GM23248 (cell line): ENCODE results near the gene CHST12. TPM values are rescaled to one million over a fixed set of nuclear protein-coding genes. Genes with fewer than 3 reads are reported as not detected.
"Not testable (repeated sequence)": the region's sequence is repeated elsewhere in the genome, so short reads cannot be mapped to it uniquely, and the experiment has no call there.

ENCODE experiments used
- DNase-seq: peaks from one replicate; pipeline ENCODE4 v3.0.0-alpha.2; 2015
- H2AFZ ChIP-seq: fragments of 200-600 bp; sonication (generic); 2 replicates; pipeline ENCODE4 v1.6.1; 2016; ENCODE audit warnings: antibody characterized with exemption
- H3F3A ChIP-seq: fragments of 200-600 bp; sonication (generic); 2 replicates; pipeline ENCODE4 v1.6.1; 2016; ENCODE audit warnings: mild to moderate bottlenecking, antibody characterized with exemption, mixed run types; ENCODE audit not compliant: insufficient read depth
- H3K27ac ChIP-seq: fragments of 200-600 bp; sonication (generic); 2 replicates; pipeline ENCODE4 v1.5.1; 2016; ENCODE audit warnings: mild to moderate bottlenecking
- H3K27me3 ChIP-seq: fragments of 200-600 bp; sonication (generic); replicated peaks from 2 replicates; pipeline ENCODE4 v1.6.1; 2016; ENCODE audit warnings: mild to moderate bottlenecking; ENCODE audit not compliant: insufficient read depth
- H3K36me3 ChIP-seq: fragments of 200-600 bp; sonication (generic); 2 replicates; pipeline ENCODE4 v1.6.1; 2016; ENCODE audit warnings: low read depth, mild to moderate bottlenecking
- H3K4me1 ChIP-seq: fragments of 200-600 bp; sonication (generic); 2 replicates; pipeline ENCODE4 v1.6.1; 2016; ENCODE audit warnings: mild to moderate bottlenecking; ENCODE audit not compliant: insufficient read depth
- H3K4me2 ChIP-seq: fragments of 200-600 bp; sonication (generic); one replicate; pipeline ENCODE4 v1.6.1; 2016; ENCODE audit warnings: mild to moderate bottlenecking; ENCODE audit not compliant: unreplicated experiment
- H3K4me3 ChIP-seq: fragments of 200-600 bp; sonication (generic); 2 replicates; pipeline ENCODE4 v1.5.1; 2016; ENCODE audit warnings: mild to moderate bottlenecking
- H3K79me2 ChIP-seq: fragments of 200-600 bp; sonication (generic); 2 replicates; pipeline ENCODE4 v1.6.1; 2016; ENCODE audit warnings: mild to moderate bottlenecking; ENCODE audit not compliant: insufficient read depth
- H3K9ac ChIP-seq: fragments of 200-600 bp; sonication (generic); 2 replicates; pipeline ENCODE4 v1.6.1; 2016; ENCODE audit warnings: mild to moderate bottlenecking
- H3K9me2 ChIP-seq: fragments of 200-600 bp; sonication (generic); 2 replicates; pipeline ENCODE4 v1.6.1; 2016; ENCODE audit warnings: mixed run types, mild to moderate bottlenecking, moderate library complexity; ENCODE audit not compliant: insufficient read depth
- H3K9me3 ChIP-seq: fragments of 200-600 bp; sonication (generic); one replicate; pipeline ENCODE4 v1.6.1; 2017; ENCODE audit warnings: low read depth
- H4K20me1 ChIP-seq: fragments of 200-600 bp; sonication (generic); 2 replicates; pipeline ENCODE4 v1.6.0; 2016; ENCODE audit not compliant: insufficient read depth
- EZH2 ChIP-seq: fragments of 200-600 bp; sonication (generic); IDR thresholded peaks from 2 replicates; pipeline ENCODE4 v1.6.1; 2018; ENCODE audit warnings: antibody characterized with exemption, mild to moderate bottlenecking; ENCODE audit not compliant: insufficient read depth, poor library complexity, severe bottlenecking
- EZH2phosphoT487 ChIP-seq: fragments of 200-600 bp; sonication (generic); IDR thresholded peaks from 2 replicates; pipeline ENCODE4 v1.6.1; 2018; ENCODE audit warnings: antibody characterized with exemption, moderate library complexity, mild to moderate bottlenecking, low read depth; ENCODE audit not compliant: insufficient read depth
- WGBS, 2 experiments: methylation state at CpG; one replicate each; pipeline ENCODE4 v1.1.6; 2015 to 2017; ENCODE audit warnings: low lambda C conversion rate in 2 of 2, low coverage in 1 of 2; ENCODE audit errors: missing lambda C conversion rate in 2 of 2; 5-methylcytosine and 5-hydroxymethylcytosine counted together
- in situ Hi-C: fragments of 300-500 bp; cut with MboI; formaldehyde crosslinking; loops from 2 replicates; pipeline ENCODE4 v1.15.0; 2020
- polyA plus RNA-seq: library from polyadenylated mRNA; unstranded; fragments of >200 nt; fragmentation: Nextera tagmentation; extraction: Ambion mirVana; gene quantifications from 2 replicates; pipeline ENCODE4 v1.2.1, GENCODE V29; 2016
- total RNA-seq: library from RNA; depleted of rRNA; stranded (reverse); fragments of >200 nt; shearing (Covaris generic); gene quantifications from 2 replicates; pipeline ENCODE4 v1.2.3, GENCODE V29; 2014

CHST12 gene
- total and polyA plus RNA-seq, 2 experiments from 2014 or later, result 10.6 to 33.7 TPM

DNA sequence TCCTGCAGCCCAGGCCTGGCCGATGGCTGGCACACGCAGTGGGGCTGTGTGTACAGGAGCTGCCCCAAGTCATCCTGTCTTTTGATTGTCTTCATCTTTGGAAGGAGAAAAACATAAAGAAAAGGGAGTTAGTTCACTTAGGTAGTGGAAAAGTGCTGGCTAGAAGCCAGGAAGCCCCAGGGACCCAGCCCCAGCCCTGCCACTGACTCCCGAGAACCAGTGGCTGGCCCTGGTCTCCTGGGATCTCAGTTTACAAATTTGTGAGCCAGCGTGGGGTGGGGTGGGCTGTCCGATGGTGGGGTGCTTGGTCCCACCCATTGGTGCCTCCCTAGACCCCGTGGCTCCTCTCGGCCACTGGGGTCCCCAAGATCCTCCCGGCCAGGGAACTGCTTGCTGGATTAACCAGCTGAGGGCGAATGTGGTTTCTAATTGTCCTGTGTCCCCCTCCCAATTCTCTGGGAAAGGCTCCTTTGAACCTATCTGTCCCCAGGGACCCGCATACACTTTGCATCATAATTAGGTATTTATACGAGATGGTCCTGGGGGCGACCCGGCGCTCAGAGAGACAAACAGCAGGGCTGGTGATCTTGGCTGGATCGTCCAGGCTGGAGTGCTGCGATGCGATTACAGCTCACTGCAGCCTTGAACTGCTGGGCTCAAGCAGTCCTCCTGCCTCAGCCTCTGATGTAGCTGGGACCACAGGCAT is 16.3 kb upstream of the CHST12 start:
- H3K9me3 ChIP-seq, result no peaks in the 10 kb centered on the region
- no peaks in the 10 kb centered on the region for H3K9me2 ChIP-seq
- no peak for TF ChIP-seq EZH2phosphoT487
- no peak for TF ChIP-seq EZH2
- no peaks in the 10 kb centered on the region for H4K20me1 ChIP-seq
- in situ Hi-C loops, result no loop called here
- no peak overlapping the region for H3K9ac ChIP-seq
- no peak overlapping the region for H3K27ac ChIP-seq
- WGBS, 2 experiments, result 83 to 88% methylated on average over 17 of the region's 17 CpGs
- H3K79me2 ChIP-seq, result no peaks in the 10 kb centered on the region
- H3F3A ChIP-seq, result no peaks in the 10 kb centered on the region
- no peak for DNase-seq
- H2AFZ ChIP-seq, result no peak overlapping the region
- H3K27me3 ChIP-seq, result no peaks in the 10 kb centered on the region
- no peak overlapping the region for H3K4me3 ChIP-seq
- no peak overlapping the region for H3K4me2 ChIP-seq
- no peaks in the 10 kb centered on the region for H3K4me1 ChIP-seq
- H3K36me3 ChIP-seq, result no peaks in the 10 kb centered on the region

DNA sequence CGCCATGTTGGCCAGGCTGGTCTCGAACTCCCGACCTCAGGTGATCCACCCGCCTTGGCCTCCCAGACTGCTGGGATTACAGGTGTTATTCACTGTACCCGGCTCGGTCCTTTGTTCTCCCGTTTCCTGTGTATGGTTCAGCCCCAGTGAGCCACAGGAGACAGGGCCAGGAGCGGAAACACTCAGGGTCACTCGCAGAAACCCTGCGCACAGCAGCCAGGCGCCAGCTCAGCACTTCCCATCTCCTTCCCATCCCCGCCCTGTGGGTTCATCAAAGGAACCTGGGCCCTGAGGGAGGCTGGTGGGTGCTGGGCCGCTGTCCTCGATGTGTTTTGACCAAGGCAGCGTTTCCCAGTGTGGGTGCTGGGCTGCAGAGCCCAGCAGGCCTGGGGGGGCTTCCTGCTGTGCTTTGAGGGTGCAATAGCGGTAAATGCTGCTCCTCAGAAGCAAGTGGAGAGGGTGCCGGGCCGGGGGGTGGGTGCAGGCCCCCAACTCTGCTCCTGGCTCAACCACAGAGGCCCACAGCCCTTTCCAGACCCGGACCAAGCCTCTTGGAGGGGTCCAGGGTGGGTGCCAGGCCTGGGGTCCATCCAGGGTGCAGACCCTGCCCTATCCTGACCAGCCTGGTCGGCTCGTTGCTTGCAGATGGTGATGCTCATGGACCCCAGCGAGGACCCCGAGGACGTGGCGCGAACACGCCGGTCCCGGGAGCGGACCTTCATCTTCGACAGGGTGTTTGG is 15.3 kb upstream of the CHST12 start:
- no peaks in the 10 kb centered on the region for H3K9me2 ChIP-seq
- H4K20me1 ChIP-seq, result no peaks in the 10 kb centered on the region
- no peak overlapping the region for H3K9ac ChIP-seq
- H3K4me1 ChIP-seq, result no peaks in the 10 kb centered on the region
- H3K36me3 ChIP-seq, result no peaks in the 10 kb centered on the region
- no peak for DNase-seq
- H2AFZ ChIP-seq, result no peak overlapping the region
- no peaks in the 10 kb centered on the region for H3K79me2 ChIP-seq
- no peak overlapping the region for H3K4me3 ChIP-seq
- H3F3A ChIP-seq, result no peaks in the 10 kb centered on the region
- H3K9me3 ChIP-seq, result no peaks in the 10 kb centered on the region
- no peak overlapping the region for H3K4me2 ChIP-seq
- TF ChIP-seq EZH2phosphoT487 (no peak), EZH2 (no peak)
- no peaks in the 10 kb centered on the region for H3K27me3 ChIP-seq
- in situ Hi-C loops, result no loop called here
- 96% methylated on average over 29 to 31 of the region's 31 CpGs for WGBS, 2 experiments
- no peak overlapping the region for H3K27ac ChIP-seq

DNA sequence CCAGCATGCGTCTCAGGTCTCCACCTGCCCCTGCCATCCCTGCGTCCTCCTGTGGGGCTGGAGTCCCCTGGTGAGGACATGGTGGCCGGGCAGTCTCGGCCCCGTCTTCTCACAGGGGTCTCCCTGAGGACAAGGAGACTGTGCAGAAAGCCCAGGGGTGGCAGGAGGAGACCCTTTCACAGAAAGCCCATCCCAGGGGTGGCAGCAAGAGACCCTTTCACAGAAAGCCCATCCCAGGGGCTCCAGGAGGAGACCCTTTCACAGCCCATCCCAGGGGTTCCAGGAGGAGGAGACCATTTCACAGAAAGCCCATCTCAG is 14.8 kb upstream of the CHST12 start:
- DNase-seq, result no peak
- no peaks in the 10 kb centered on the region for H3K27me3 ChIP-seq
- in situ Hi-C loops, result no loop called here
- no peaks in the 10 kb centered on the region for H3K9me2 ChIP-seq
- H3K27ac ChIP-seq, result no peak overlapping the region
- no peaks in the 10 kb centered on the region for H3K4me1 ChIP-seq
- WGBS, 2 experiments, result 85 to 100% methylated on average over 4 to 5 of the region's 5 CpGs
- no peak overlapping the region for H3K4me2 ChIP-seq
- H3K4me3 ChIP-seq, result no peak overlapping the region
- no peaks in the 10 kb centered on the region for H3K9me3 ChIP-seq
- no peak overlapping the region for H2AFZ ChIP-seq
- no peak overlapping the region for H3K9ac ChIP-seq
- H4K20me1 ChIP-seq, result no peaks in the 10 kb centered on the region
- no peak for TF ChIP-seq EZH2phosphoT487
- no peak for TF ChIP-seq EZH2
- H3K79me2 ChIP-seq, result no peaks in the 10 kb centered on the region
- peaks cover 4% of the 10 kb centered on the region; the same call in 1 of the 2 replicates for H3F3A ChIP-seq
- no peaks in the 10 kb centered on the region for H3K36me3 ChIP-seq

DNA sequence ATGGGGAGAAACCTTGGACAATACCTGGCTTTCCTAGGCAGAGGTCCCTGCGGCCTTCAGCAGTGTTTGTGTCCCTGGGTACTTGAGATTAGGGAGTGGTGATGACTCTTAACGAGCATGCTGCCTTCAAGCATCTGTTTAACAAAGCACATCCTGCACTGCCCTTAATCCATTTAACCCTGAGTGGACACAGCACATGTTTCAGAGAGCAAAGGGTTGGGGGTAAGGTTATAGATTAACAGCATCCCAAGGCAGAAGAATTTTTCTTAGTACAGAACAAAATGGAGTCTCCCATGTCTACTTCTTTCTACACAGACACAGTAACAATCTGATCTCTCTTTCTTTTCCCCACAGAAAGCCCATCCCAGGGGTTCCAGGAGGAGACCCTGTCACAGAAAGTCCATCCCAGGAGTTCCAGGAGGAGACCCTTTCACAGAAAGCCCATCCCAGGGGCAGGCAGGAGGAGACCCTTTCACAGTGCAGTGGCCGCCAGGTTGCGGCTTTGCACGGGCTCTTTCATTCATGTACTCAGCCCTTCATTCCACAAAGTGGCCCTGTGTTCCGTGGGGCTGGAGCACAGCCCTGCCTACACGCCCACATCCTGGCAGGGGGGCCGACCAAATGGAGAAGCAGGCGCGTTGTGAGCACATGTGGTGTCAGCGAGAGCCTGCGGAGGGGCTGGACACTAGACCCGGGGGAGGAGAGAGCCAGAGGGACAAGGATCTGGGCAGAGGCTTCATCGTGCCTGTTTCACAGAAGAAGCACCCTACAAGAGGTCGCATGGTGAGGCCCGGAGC is 13.2 kb upstream of the CHST12 start:
- H3K9me3 ChIP-seq, H3K4me3 ChIP-seq, H3K9me2 ChIP-seq, H3F3A ChIP-seq, DNase-seq, H3K36me3 ChIP-seq, H3K27ac ChIP-seq, in situ Hi-C loops, H3K4me2 ChIP-seq, H3K79me2 ChIP-seq, H3K9ac ChIP-seq, H4K20me1 ChIP-seq, H2AFZ ChIP-seq, H3K27me3 ChIP-seq, H3K4me1 ChIP-seq: not testable (repeated sequence)
- WGBS, 2 experiments, result 70 to 74% methylated on average over 16 of the region's 16 CpGs
